KOPT-K1 (cell line): Measurements from ENCODE around the gene CRB2.

ENCODE experiments used
- H3K27ac ChIP-seq: fragments of 200-600 bp; sonication (generic); 2 replicates; pipeline ENCODE4 v1.5.1; 2016; ENCODE audit warnings: antibody characterized with exemption, mild to moderate bottlenecking, low read depth, low read length; ENCODE audit not compliant: poor library complexity, severe bottlenecking
- H3K36me3 ChIP-seq: fragments of 200-600 bp; sonication (generic); 2 replicates; pipeline ENCODE4 v1.5.1; 2017; ENCODE audit warnings: antibody characterized with exemption, mild to moderate bottlenecking, low read length, moderate library complexity; ENCODE audit not compliant: insufficient read depth
- H3K9me3 ChIP-seq: fragments of 200-600 bp; sonication (generic); 2 replicates; pipeline ENCODE4 v1.5.1; 2017; ENCODE audit warnings: antibody characterized with exemption, low read length, mild to moderate bottlenecking; ENCODE audit not compliant: insufficient read depth, poor library complexity, severe bottlenecking

The CRB2 gene

DNA sequence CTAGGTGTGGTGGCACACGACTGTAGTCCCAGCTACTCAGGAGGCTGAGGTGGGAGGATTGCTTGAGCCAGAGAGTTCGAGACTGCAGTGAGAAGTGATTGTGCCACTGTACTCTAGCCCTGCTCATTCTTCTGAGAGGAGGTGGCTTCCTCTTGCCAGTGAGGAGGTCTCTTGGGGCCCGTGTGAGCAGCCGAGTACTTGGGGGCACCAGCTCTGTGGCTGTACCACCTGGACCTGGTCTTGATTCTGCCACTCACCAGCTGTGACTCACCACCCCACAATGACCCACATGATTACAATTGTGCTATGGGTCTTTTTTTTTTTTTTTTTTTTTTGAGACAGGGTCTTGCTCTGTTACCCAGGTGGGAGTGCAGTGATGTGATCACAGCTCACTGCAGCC, 18.0 kb upstream of the CRB2 start:
- Histone ChIP-seq H3K27ac (no peak overlapping the region), H3K36me3 (no peaks in the 10 kb centered on the region), H3K9me3 (no peaks in the 10 kb centered on the region)

DNA sequence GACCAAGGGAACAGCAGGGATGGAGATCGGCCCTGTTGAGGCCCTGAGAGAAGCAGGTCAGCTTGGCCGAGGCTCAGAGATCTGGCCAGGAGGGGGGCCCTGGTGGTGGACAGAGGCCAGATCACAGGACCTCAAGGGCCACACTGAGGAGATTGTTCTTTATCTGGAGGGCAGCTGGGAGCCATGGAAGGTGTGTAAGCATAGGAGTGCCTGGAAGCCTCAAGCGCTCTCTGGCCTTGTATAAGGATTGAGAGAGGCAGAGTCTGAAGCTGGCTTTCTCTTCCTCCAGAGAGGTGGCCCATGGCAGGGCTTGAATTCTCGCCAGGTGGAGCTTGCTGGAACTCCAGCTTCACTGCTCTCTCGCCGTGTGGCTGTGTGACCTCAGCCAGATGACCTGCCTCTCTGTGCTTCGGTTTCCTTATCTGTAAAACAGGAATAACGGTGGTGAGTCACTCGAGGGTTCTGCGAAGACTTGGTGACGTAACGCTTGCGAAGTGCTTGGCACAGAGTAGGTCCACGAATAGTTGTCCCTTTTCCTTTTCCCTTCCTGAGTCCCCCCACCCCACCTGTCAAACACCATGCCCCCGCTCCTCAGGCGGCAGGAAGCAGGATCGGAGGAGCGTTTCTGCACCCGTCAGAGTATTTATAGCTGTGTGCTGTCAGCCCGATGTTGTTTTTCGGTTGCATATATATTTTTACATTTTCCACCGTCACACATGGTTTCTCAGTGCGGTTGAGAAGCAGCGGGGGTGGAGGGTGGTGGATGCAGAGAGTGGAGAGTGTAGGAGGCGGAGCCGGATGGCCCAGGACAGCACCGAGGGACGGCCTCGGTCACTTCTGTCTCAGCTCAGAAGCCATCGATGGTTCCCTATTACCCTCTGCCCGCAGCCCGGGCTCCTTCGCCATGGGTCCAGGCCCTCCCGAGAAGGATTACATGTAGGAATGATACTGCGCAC, 17.0 kb upstream of the CRB2 start:
- Histone ChIP-seq H3K36me3 (no peaks in the 10 kb centered on the region), H3K9me3 (no peaks in the 10 kb centered on the region), H3K27ac (peak overlapping the region; percentile 65)

DNA sequence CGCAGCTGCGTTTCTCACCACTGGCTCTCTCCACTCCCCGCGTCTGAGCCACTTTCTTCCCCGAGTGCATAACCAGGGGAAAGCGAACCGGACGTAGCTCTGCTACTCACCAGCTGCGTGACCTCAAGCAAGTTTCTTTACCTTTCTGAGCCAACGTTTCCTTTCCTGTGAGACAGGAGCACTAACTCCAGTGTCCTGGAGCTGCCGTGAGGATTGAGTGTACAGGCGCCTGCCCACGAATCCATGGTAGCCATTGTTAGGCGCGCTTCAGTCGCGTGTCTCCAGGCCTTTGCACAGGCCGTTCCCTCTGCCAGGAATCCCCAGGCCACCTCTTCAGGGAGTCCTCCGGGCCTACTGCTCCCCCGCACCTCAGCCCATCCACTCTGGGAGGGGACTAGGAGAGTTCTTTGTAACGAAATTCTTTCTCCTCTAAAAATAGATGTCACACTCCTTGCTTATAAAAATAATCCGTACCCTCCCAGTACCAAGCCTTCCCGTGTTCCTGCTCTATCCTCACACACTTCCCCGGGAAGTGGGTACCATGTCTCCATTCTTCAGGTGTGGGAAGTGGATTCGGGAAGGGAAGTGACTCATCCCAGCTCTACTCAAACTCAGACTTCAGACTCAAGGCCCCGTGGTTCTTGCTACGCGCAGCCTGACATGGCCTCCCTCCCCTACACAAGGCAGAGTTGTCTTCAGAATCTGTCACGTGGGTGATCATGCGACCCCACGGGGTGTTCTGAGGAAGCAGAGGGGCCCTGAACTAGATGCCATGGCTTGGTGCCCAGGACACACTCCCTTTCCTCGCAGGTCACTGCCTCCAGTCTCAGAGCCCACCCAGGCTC, 16.1 kb upstream of the CRB2 start:
- Histone ChIP-seq H3K27ac (peak overlapping the region; percentile 65), H3K36me3 (no peaks in the 10 kb centered on the region), H3K9me3 (no peaks in the 10 kb centered on the region)

DNA sequence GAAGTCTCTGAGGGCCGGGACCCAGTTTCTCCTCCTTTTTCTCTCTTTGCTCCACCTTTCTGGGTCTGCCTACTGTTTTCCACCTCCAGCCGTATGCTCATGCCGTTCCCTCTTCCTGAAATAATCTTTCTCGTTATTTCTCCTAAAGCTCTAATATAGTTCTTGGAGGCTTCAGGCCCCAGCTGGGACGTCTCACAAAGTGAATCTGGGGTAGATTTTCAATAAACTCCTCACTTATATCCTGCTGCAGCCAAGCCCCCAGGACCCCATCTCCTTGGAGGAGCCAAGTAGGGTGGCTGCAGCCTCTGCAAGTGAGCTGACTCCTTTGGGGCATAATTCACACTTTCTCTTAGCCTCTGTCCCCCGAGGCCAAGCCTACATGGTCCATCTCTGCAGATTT, 14.2 kb upstream of the CRB2 start:
- Histone ChIP-seq H3K9me3 (no peaks in the 10 kb centered on the region), H3K27ac (no peak overlapping the region), H3K36me3 (no peaks in the 10 kb centered on the region)

DNA sequence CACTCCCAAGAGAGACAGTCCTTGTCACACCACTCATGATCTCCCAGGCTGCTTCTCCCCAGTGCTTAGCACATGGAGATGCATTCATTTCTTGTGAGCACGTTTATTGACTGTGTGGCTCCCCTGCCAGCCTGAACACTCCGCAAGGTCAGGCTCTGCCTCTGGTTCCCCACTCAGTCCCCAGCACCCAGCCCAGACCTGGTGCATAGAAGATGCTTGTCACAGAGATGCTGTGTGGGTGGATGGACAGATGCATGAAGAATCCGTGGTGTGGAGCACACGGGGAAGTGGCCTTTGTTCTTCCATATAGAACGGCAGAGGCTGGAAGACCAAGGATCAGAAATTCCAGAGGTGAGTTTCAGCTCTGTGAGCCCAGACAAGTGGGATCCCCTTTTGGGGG, 13.8 kb upstream of the CRB2 start:
- Histone ChIP-seq H3K36me3 (no peaks in the 10 kb centered on the region), H3K27ac (no peak overlapping the region), H3K9me3 (no peaks in the 10 kb centered on the region)

DNA sequence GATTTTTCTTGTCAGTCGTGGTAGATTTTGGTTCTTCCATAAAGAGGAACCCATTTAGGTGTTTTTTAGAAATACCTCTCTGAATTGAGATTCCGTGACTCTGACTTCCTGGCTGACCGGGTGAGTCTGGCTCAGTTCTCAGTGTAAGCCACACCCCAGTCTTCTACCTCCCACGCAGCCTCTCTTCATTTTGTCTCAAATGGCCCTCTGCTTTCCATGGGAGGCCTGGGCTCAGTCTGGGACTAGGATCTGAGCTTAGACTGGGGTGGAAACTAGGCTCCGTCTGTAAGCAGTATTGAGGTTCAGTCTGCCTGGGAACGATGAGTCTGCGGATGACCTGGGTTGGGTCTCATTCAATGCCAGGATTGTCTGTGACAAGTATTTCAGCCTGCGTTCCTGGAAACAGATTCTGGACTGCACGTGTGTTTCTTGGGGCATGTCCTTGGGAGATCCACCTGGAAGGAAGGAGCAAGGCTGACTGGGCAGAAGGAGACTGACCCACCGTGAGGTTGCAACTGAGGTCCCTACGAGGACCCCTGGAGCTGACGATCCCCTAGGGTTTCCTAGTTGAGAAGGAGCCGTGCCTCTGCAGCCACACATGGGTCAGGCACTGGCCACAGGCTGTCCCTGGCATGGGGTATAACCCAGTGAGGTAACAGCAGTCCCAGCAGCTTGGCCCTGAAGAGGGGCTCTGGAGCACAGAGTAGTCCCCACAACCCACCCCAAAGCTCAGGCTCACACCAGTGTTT, 12.4 kb upstream of the CRB2 start:
- no peak overlapping the region for H3K27ac ChIP-seq
- no peaks in the 10 kb centered on the region for H3K9me3 ChIP-seq
- no peaks in the 10 kb centered on the region for H3K36me3 ChIP-seq

DNA sequence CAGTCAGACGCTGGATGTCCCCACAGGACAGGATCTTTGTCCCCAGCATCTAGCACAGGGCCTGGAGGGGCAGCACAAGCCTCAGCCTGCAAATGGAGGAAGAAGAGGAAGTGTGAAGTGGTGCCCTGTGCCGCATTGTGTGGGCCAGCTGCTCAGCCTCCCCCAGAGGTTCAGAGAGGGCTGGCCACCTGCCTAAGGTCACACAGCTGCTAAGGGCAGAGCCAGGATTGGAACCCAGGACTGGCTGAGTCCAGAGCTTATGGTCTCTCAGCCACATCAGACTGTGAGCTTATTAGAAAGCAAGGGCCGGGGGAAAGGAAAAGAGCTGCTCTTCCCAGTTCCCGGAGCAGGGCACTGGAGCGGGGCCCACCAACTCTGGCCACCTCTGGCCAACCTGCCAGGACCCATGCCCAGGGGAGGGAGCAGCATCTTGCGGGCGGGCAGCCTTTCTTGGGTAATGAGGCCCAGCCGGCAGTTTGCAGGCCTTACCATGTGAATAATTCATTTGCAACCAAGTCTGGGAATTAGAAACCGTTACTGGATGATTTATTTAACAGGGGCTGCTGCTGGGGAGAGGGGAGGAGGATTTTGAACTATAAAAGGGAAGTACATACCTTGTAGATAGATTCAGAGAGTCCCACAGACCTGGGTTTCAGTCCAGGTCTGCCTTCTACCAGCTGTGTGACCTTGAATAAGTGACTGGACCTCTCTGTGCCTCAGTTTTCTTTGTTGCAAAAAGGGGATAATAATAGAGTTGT, 11.6 kb upstream of the CRB2 start:
- Histone ChIP-seq H3K9me3 (no peaks in the 10 kb centered on the region), H3K27ac (no peak overlapping the region), H3K36me3 (no peaks in the 10 kb centered on the region)

DNA sequence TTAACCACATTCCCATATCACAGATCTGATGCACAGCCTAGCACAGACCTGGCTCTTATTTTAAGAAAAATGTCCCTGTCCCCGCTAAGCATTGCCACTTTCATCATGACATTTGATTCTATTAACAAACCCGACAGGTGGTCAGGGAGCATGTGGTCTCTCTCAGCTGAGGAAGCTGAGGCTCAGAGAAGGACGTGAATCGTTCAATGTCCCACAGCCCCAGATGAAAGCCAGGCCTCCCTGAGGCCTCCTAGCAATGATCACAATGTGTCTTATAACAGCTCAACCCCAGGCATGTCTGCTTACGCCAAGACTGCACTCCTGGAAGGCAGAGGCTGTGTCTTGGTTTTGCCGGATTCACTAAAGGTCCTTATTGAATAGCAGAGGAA, 10.4 kb upstream of the CRB2 start:
- Histone ChIP-seq H3K36me3 (no peaks in the 10 kb centered on the region), H3K9me3 (no peaks in the 10 kb centered on the region), H3K27ac (no peak overlapping the region)

DNA sequence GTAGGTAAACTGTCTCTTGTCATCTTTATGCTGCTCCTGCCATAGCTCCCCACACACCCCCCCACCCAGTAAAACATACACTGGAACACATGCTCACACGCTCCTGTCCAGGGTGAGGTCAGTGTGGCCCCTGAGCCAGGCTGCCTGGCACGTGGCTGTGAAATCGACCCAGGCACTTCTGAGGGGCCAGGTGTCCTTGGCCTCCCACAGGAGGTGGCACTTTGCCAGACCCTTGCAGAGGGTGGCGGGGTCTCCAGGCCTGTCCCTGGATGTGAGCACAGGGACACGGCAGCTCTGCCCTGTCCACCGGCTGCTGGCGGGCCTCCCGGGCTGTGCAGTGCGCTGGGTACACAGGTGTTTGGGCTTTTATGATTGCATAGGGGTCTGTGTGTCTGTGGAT, 10.0 kb upstream of the CRB2 start:
- Histone ChIP-seq H3K9me3 (no peaks in the 10 kb centered on the region), H3K36me3 (no peaks in the 10 kb centered on the region), H3K27ac (no peak overlapping the region)

DNA sequence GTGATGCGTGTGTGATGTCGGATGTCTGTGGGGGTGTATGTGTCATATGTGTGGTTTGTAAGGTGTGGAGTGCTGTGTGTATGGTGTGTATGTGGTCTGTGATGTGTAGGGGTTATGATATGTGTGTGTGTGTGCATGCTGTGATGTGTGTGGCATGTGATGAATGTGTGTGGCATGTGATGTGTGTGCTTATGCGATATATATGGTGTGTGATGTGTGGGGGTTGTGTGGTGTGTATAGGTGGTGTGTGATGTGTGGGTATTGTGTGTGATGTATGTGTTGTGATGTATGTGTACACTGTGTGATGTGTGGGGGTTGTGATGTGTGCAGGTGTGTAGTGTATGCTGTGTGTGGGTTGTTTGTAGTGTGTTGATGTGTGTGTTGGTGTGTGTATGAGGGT, 9.2 kb upstream of the CRB2 start:
- no peaks in the 10 kb centered on the region for H3K9me3 ChIP-seq
- no peak overlapping the region for H3K27ac ChIP-seq
- H3K36me3 ChIP-seq = no peaks in the 10 kb centered on the region

DNA sequence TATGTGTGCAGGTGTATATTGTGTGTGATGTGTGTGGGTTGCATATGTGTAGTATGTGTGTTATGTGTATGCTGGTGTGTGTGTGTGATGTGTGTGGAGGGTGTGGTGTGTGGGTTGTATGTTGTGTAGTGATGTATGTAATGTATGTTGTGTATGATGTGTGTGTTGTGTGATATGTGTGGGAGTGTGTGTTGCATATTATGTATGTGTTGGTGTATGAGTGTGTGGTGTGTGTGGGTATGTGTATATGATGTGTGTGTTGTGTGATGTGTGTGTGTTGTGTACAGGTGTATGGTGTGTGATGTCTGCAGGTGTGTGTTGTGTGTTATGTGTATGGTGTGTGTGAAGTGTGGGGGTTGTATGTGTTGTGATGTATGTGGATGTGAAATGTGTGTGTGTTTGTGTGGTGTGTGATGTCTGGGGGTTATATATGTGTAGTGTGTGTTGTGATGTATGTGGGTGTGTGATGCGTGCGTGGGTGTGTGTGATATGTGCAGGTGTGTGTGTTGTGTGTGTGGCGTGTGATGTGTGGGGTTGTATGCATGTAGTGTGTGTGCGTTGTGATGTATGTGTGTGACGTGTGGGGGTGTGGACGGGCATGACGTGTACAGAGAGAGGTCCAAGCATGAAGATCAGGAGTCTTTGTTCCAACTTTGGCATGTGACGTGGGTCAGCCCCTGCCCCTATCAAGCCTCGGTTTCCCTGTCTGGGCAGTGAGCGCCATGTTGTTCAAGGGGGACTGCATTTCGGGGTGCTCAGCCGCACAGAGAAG, 8.5 kb upstream of the CRB2 start:
- Histone ChIP-seq H3K27ac (no peak overlapping the region), H3K36me3 (no peaks in the 10 kb centered on the region), H3K9me3 (no peaks in the 10 kb centered on the region)

DNA sequence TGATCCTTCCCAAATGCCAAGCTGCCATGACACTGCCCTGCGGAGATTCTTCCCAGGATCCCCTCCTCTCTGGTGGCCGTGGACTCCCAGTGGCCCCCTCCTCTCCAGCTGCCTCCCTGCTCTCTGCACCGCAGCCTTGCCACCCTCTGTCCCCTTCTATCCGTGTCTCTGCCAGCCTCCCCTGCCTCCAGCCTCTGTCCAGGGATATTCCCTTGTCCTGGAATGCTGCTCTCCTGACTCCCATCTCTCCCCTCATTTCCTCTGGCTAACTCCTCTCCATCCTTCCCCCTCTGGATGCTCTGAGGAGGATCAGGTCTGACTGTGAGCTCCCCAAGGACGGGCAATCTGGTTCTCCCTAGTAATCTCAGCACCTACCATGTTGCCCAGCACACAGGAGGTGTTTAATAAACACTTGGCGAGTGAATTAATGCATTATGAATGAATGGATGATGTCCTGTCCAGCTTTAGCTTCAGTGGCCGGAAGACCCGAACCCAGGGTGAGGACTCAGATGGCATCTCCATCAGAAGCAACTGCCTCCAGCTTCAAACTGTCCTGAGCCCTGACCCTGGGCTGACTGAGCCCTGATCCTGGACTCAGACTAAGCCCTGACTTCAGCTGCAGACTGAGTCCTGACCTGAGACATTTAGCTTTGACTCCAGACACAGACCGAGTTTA, 7.5 kb upstream of the CRB2 start:
- H3K9me3 ChIP-seq = no peaks in the 10 kb centered on the region
- H3K27ac ChIP-seq = no peak overlapping the region
- H3K36me3 ChIP-seq = no peaks in the 10 kb centered on the region

DNA sequence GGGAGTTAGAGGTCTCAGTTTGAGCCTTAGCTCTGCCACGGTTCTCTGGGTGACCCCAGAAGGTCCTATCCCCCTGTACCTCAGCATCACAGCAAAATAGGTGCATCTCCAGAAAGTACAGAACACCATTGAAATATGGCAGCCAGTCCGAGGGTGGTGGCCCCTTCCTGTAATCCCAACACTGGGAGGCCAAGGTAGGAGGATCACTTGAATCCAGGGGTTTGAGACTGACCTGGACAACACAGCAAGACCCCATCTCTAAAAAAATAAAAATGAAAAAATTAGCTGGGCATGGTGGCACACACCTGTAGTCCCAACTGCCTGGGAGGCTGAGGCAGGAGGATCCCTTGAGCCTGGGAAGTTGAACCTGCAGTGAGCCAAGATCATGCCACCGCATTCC, 7.0 kb upstream of the CRB2 start:
- Histone ChIP-seq H3K9me3 (no peaks in the 10 kb centered on the region), H3K27ac (no peak overlapping the region), H3K36me3 (no peaks in the 10 kb centered on the region)
